ENCODE data around the gene CACNG5.

DNA sequence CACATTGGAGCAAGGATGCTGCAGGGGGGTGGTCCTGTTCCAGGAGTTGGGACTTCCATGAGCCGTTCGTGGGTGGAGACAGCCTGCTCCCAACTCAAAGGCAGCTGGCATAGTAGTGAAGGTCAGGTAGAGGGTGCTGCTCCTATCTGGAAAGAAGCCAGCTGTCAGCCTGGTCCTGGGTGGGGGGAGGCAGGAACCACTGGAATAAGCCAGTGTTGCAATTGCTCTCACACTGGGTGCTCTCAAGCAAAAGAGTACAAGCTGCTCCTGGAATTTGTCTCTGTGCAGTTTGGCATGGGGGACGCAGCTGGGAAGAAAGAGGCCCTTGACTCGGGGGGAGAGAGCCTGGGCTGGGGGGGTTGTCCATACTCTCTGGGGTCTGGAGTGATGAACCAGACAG is 8.7 kb downstream of the CACNG5 start:
- TF ChIP-seq ZNF565 (CRISPR knock-in tag; conservative IDR thresholded peaks at IDR 0.05; ENCODE audit: low read depth) (no peak), ARNTL (CRISPR knock-in tag; IDR thresholded peaks at IDR 0.05; ENCODE audit: borderline replicate concordance, low read depth) (no peak), BACH2 (CRISPR knock-in tag; IDR thresholded peaks at IDR 0.05; ENCODE audit: borderline replicate concordance) (no peak)
- TF ChIP-seq, protein P1, sequence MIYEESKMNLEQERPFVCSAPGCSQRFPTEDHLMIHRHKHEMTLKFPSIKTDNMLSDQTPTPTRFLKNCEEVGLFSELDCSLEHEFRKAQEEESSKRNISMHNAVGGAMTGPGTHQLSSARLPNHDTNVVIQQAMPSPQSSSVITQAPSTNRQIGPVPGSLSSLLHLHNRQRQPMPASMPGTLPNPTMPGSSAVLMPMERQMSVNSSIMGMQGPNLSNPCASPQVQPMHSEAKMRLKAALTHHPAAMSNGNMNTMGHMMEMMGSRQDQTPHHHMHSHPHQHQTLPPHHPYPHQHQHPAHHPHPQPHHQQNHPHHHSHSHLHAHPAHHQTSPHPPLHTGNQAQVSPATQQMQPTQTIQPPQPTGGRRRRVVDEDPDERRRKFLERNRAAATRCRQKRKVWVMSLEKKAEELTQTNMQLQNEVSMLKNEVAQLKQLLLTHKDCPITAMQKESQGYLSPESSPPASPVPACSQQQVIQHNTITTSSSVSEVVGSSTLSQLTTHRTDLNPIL (CRISPR knock-in tag; IDR thresholded peaks at IDR 0.05; ENCODE audit: low read depth): no peak

Measured in SK-N-SH treated with all-trans-retinoic acid at 6 μM for 48 hours (cell line).